Right renal cortex interstitium (tissue), 3 donors: ENCODE data around the gene DDX19B. TPM values are rescaled to one million over a fixed set of nuclear protein-coding genes. Genes with fewer than 3 reads are reported as not detected.
A peak's percentile ranks its signal among the peaks of the same experiment; 100 is the strongest.
"Not testable (repeated sequence)": the region's sequence is repeated elsewhere in the genome, so short reads cannot be mapped to it uniquely, and the experiment has no call there.

Experiments used
- DNase-seq, 3 donors: peaks; one replicate each; pipeline ENCODE4 v3.0.0-alpha.2; 2013; ENCODE audit warnings: low read depth in 3 of 3, low spot score in 2 of 3
- polyA plus RNA-seq, 3 donors: library from polyadenylated mRNA; unstranded; fragments of 120-200 nt; gene quantifications; one replicate each; pipeline ENCODE4 v1.2.1, GENCODE V29; 2013; ENCODE audit not compliant: insufficient read length in 3 of 3

The DDX19B gene
- polyA plus RNA-seq, 3 donors, result 36.2 to 43.9 (median 40.6) TPM

GRCh38 chr16:70342016-70342415 lies 43.0 kb downstream of the DDX19B start:
- no peak for DNase-seq

- DNase-seq, result no peak
Observed at GRCh38 chr16:70345840-70346239, 46.9 kb downstream of the DDX19B start.

GRCh38 chr16:70348991-70349390 lies 50.0 kb downstream of the DDX19B start:
- no peak for DNase-seq

- DNase-seq, result no peak
Observed at GRCh38 chr16:70349783-70350182, 50.8 kb downstream of the DDX19B start.

GRCh38 chr16:70359552-70359951 lies 60.6 kb downstream of the DDX19B start:
- DNase-seq, result no peak

GRCh38 chr16:70364399-70364798 lies 65.4 kb downstream of the DDX19B start:
- no peak for DNase-seq

GRCh38 chr16:70370145-70370544 lies 71.2 kb downstream of the DDX19B start:
- not testable (repeated sequence) for DNase-seq

GRCh38 chr16:70370924-70371323 lies 71.9 kb downstream of the DDX19B start:
- no peak for DNase-seq

- no peak for DNase-seq
Observed at GRCh38 chr16:70372921-70373728, 74.1 kb downstream of the DDX19B start.

GRCh38 chr16:70374213-70374612 lies 75.2 kb downstream of the DDX19B start:
- no peak for DNase-seq

GRCh38 chr16:70375636-70376611 lies 76.9 kb downstream of the DDX19B start:
- DNase-seq, result no peak

GRCh38 chr16:70377782-70378181 lies 78.8 kb downstream of the DDX19B start:
- no peak for DNase-seq

- no peak for DNase-seq
Observed at GRCh38 chr16:70378869-70379493, 80.0 kb downstream of the DDX19B start.

- DNase-seq, result peak in 1 of 3 donors; percentile 18
Observed at GRCh38 chr16:70380248-70380918, 81.4 kb downstream of the DDX19B start.

GRCh38 chr16:70380919-70381603 lies 82.1 kb downstream of the DDX19B start:
- DNase-seq, result peak; percentile 92 to 94 (median 93)

GRCh38 chr16:70381604-70382342 lies 82.8 kb downstream of the DDX19B start:
- DNase-seq, result peak in 1 of 3 donors; percentile 41

- no peak for DNase-seq
Observed at GRCh38 chr16:70383421-70383960, 84.5 kb downstream of the DDX19B start.
